RWPE2 (cell line): ENCODE measurements around the gene CSMD2.

Experiments used
- ATAC-seq: fragments of 200-7000 bp; cut with Tn5 transposase; 3 replicates; pipeline ENCODE4 v1.9.1; 2021; ENCODE audit warnings: low read depth
- DNase-seq: peaks from one replicate; pipeline ENCODE4 v3.0.0-alpha.2; 2020; ENCODE audit warnings: low spot score
- H3K27ac ChIP-seq: fragments of 450-650 bp; 2 replicates; pipeline ENCODE4 v1.5.1; 2017; ENCODE audit warnings: mild to moderate bottlenecking; ENCODE audit not compliant: poor library complexity, severe bottlenecking
- H3K27me3 ChIP-seq: fragments of 250-450 bp; sonication (Bioruptor Pico); 2 replicates; pipeline ENCODE4 v1.5.1; 2021; ENCODE audit warnings: mild to moderate bottlenecking, moderate library complexity; ENCODE audit not compliant: insufficient read depth, poor library complexity, severe bottlenecking
- H3K36me3 ChIP-seq: fragments of 250-450 bp; sonication (Bioruptor Pico); 2 replicates; pipeline ENCODE4 v1.5.1; 2020; ENCODE audit warnings: low read depth, mild to moderate bottlenecking, moderate library complexity
- H3K4me1 ChIP-seq: fragments of 250-450 bp; sonication (Bioruptor Pico); 2 replicates; pipeline ENCODE4 v1.5.1; 2021; ENCODE audit warnings: mild to moderate bottlenecking, moderate library complexity; ENCODE audit not compliant: insufficient read depth, poor library complexity, severe bottlenecking
- H3K4me3 ChIP-seq: fragments of 250-450 bp; sonication (Bioruptor Pico); 2 replicates; pipeline ENCODE4 v1.5.1; 2021; ENCODE audit warnings: mild to moderate bottlenecking, moderate library complexity; ENCODE audit not compliant: severe bottlenecking
- H3K9me3 ChIP-seq: fragments of 250-450 bp; sonication (Bioruptor Pico); 2 replicates; pipeline ENCODE4 v1.5.1; 2021; ENCODE audit warnings: mild to moderate bottlenecking, moderate library complexity; ENCODE audit not compliant: severe bottlenecking
- TF ChIP-seq, protein P1 (sequence below): fragments of 450-650 bp; IDR thresholded peaks from one replicate; pipeline ENCODE4 v1.5.1; 2017; ENCODE audit warnings: mild to moderate bottlenecking, moderate library complexity; ENCODE audit not compliant: poor library complexity, severe bottlenecking

The CSMD2 gene

GRCh38 chr1:33630686-33631085, 534.3 kb downstream of the CSMD2 start:
- no peak overlapping the region for H3K27ac ChIP-seq
- ATAC-seq, result no peak
- peaks cover 28% of the 10 kb centered on the region for H3K27me3 ChIP-seq
- H3K9me3 ChIP-seq, result no peaks in the 10 kb centered on the region
- no peaks in the 10 kb centered on the region for H3K36me3 ChIP-seq
- DNase-seq, result no peak
- H3K4me1 ChIP-seq, result no peaks in the 10 kb centered on the region
- TF ChIP-seq, protein P1, sequence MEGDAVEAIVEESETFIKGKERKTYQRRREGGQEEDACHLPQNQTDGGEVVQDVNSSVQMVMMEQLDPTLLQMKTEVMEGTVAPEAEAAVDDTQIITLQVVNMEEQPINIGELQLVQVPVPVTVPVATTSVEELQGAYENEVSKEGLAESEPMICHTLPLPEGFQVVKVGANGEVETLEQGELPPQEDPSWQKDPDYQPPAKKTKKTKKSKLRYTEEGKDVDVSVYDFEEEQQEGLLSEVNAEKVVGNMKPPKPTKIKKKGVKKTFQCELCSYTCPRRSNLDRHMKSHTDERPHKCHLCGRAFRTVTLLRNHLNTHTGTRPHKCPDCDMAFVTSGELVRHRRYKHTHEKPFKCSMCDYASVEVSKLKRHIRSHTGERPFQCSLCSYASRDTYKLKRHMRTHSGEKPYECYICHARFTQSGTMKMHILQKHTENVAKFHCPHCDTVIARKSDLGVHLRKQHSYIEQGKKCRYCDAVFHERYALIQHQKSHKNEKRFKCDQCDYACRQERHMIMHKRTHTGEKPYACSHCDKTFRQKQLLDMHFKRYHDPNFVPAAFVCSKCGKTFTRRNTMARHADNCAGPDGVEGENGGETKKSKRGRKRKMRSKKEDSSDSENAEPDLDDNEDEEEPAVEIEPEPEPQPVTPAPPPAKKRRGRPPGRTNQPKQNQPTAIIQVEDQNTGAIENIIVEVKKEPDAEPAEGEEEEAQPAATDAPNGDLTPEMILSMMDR, result no peak
- H3K4me3 ChIP-seq, result no peak overlapping the region

DNA sequence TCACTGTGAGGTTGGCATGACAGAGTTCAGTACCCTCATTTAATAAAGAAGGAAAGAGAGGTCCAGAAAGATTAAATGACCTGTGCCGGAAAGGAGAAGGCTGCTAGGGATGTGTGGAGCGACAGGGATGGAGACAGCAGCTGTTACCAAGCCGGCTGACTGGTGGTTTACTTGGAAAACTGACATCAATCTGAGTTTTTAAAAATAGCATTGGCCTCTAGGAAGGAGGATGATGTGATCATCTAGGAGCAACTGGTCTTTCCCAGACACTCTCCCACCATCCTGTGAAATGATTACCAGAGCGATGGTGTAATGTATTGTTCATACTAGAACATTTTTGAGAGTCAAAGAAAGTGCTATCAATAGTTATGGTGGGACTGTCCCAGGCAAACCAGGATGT, 538.2 kb downstream of the CSMD2 start:
- Histone ChIP-seq H3K27ac (no peak overlapping the region), H3K9me3 (no peaks in the 10 kb centered on the region), H3K4me3 (no peak overlapping the region), H3K4me1 (no peaks in the 10 kb centered on the region), H3K36me3 (no peaks in the 10 kb centered on the region), H3K27me3 (peaks cover 28% of the 10 kb centered on the region)
- TF ChIP-seq, protein P1, result no peak
- no peak for DNase-seq
- ATAC-seq, result no peak

DNA sequence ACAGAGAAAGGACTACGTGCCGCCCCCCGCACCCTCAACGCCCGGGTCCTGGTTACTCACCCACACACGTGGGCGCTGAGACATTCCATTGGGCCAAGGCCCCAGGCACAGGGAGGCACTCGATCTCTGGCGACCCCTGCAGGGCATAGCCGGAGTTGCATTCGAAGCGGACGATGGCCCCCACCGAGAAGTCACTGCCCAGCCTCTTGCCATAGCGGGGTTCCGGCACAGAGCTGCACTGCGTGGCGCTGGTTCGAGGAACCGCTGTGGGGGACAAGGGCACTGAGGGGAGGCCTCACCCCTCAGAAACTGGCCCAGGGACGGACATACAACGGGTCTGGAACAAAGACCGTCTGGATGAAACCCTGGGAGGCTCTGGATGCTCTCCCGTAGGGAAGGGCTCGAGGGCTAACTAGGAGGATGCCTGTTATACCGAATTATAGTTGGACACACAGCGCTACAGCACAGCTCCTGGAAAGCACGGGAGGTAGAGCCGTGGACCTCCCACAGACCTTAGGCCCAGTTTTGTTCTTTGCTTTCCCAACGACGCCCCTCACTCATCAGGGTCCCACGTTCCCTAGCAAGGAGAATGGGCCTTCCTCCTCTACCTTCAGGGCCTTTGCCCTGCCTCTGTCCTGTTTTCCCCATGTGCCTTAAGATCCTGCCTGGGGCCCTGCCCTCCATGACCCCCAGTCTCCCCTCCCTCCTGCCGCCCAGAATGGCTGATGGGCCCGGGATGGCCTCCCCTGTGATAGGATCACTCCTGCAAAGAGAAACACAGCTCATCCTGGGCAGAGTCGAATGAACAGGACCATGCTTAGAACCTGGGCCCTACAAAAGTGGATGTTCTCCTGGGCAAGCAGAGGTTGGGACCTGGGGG, 539.8 kb downstream of the CSMD2 start:
- DNase-seq (no peak), ATAC-seq (no peak)
- Histone ChIP-seq H3K9me3 (no peaks in the 10 kb centered on the region), H3K36me3 (no peaks in the 10 kb centered on the region), H3K4me1 (no peaks in the 10 kb centered on the region), H3K4me3 (no peak overlapping the region), H3K27me3 (peaks cover 17% of the 10 kb centered on the region), H3K27ac (no peak overlapping the region)
- TF ChIP-seq, protein P1, result peak; percentile 12

DNA sequence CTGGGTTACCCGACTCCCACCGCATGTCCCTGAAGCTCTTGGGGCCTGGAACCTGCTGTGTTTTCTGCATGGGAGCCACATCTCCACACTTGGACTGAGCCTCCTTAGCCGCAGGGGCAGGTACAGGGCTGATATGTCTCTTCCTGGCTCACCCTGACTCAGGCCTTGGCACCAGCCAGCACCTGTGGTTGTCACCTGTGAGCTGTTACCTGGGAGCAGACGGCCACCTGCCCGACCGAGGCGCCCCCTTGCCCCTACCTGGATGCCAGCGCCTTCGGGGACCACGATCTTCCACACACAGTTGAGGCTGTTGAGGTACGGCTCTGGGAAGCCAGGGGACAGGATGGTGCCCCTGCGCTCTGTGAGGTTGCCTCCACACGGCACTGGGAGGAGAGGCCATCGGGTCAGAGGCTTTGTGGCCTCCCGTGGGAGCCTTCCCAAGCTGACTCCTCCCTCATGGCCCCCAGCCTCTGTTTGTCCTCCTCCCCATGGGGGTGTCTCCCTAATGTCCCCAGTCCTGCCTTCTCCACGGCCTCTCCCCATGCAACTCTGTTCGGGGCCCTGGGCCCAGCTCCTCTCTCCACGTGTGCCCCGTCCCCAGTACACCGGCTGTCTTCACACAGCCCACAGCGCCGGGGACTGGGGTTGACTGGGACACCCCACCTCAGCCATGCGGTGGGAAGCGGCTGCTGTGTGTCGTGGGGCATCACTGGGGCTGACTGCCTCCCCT, 540.6 kb downstream of the CSMD2 start:
- ATAC-seq (no peak), DNase-seq (no peak)
- TF ChIP-seq, protein P1, result no peak
- no peaks in the 10 kb centered on the region for H3K36me3 ChIP-seq
- H3K27ac ChIP-seq, result no peak overlapping the region
- no peak overlapping the region for H3K4me3 ChIP-seq
- no peaks in the 10 kb centered on the region for H3K4me1 ChIP-seq
- peaks cover 15% of the 10 kb centered on the region for H3K27me3 ChIP-seq
- H3K9me3 ChIP-seq, result no peaks in the 10 kb centered on the region
